ENCODE data around the gene KLC1.

GRCh38 chr14:103738166-103738565, 109.2 kb downstream of the KLC1 start:
- TF ChIP-seq CTCF (IDR thresholded peaks at IDR 0.05; ENCODE audit: insufficient read depth, low read length, poor library complexity, severe bottlenecking) (no peak), EZH2phosphoT487 (conservative IDR thresholded peaks at IDR 0.05; ENCODE audit: low read length) (no peak)

Data from SU-DHL-6 (cell line).